ENCODE measurements around the gene CPNE7.

The CPNE7 gene

GRCh38 chr16:89575247-89576152, at the start of gene CPNE7:
TSS of gene CPNE7 (plus strand) at chr16:89575758. CDS start at chr16:89575898, 140 bp downstream.
- DNase-seq (ENCODE audit: low spot score) = no peak

DNA sequence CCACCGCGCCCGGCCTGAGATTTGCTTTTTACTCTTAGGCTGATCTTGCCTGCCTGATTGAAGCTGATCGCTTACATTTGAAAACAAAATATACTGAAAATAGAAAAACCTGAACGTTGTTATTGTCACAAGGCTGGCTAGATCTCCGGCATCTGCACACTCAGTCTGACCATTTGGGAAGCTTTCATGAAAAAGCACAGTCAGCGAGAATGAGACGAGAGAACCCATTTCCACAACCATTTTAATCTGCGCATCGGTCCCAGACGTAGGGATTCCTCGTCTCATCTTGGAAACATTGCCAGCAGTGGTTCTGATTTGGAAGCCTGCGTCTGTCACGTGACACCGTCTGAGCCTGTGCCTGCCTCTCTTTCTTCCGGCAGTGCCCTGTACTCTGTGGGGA, 46.5 kb upstream of the CPNE7 start:
- DNase-seq (ENCODE audit: low spot score) = no peak

- no peak for DNase-seq (ENCODE audit: low spot score)
These were observed 44.9 kb upstream of the CPNE7 start for GRCh38 chr16:89530401-89531381.

DNA sequence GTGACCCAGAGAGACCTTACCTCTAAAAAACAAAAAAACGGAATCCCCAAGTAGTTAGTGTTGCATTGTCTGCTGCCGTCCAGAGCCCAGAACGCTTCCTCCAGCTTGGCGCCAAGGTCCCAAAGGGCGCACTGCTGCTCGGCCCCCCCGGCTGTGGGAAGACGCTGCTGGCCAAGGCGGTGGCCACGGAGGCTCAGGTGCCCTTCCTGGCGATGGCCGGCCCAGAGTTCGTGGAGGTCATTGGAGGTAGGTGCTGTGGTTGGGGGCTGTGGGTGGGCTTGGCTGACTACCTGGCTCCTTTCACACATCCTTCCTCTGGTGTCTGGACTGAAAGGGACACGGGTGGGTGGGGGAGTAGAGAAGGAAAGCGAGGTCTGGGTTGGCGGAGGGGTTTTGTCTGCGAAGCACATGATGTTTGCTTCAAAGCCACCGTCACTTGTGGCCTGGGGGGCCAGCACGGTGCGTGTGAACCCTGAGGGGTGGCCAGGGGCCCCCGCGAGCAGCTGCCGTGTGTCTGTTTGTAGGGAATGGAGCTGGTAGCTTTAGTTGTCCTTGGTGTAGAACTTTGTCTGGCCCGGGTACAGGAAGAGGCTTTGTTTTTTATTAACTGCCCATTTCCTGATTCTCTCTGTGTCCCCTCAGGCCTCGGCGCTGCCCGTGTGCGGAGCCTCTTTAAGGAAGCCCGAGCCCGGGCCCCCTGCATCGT, 43.6 kb upstream of the CPNE7 start:
- no peak for DNase-seq (ENCODE audit: low spot score)

- DNase-seq (ENCODE audit: low spot score) = no peak
These were observed 41.3 kb upstream of the CPNE7 start for GRCh38 chr16:89534252-89534756.

DNA sequence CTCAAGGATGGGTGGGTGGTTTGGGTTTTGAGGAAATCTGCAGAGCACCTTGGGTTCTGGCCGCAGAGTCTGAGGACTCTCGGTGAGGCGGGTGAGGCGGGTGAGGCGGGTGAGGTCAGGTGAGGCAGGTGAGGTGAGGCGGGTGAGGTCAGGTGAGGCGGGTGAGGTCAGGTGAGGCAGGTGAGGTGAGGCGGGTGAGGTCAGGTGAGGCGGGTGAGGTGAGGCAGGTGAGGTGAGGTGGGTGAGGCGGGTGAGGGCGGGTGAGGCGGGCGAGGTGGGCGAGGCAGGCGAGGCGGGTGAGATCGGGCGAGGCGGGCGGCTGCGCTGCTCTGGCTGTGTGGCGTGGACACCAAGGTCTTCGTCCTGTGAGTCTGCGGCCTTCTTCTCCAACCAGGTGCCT, 39.2 kb upstream of the CPNE7 start:
- no peak for DNase-seq (ENCODE audit: low spot score)

- DNase-seq (ENCODE audit: low spot score) = no peak
These were observed 38.5 kb upstream of the CPNE7 start for GRCh38 chr16:89536886-89537548.

DNA sequence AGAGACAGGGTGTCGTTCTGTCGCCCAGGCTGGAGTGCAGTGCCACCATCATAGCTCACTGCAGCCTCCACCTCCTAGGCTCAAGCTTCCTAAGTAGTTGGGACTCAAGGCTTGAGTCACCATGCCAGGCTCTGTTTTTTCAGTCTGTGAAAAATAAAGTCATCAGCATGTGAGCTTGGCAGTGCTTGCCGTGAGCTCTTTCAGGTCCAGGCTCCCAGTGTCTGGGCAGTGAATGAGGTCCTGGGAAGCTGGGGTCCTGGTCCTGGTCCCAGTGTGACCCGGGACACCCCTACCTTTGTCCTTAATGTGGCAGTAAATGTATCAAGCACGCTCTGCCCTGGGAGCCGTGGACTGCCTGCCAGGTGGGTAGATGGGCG, 38.0 kb upstream of the CPNE7 start:
- no peak for DNase-seq (ENCODE audit: low spot score)

GRCh38 chr16:89538286-89538685, 37.3 kb upstream of the CPNE7 start:
- DNase-seq (ENCODE audit: low spot score) = no peak

DNA sequence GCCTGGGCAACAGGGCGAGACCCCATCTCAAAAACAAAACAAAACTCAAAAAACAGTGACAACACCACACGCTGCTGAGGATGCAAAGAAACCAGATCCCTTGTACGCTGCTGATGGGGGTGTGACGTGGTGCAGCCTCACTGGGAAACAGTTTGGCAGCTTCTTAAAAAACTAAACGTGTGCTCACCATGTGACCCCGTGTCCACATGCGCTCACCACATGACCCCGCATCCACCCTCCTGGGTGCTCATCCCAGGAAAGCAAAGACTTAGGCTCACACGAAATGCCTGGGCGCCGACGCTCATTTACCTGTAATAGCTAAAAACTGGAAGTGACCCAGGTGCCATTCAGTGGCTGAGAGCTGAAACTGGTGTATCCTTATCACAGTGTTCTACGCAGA, 35.0 kb upstream of the CPNE7 start:
- DNase-seq (ENCODE audit: low spot score) = no peak

DNA sequence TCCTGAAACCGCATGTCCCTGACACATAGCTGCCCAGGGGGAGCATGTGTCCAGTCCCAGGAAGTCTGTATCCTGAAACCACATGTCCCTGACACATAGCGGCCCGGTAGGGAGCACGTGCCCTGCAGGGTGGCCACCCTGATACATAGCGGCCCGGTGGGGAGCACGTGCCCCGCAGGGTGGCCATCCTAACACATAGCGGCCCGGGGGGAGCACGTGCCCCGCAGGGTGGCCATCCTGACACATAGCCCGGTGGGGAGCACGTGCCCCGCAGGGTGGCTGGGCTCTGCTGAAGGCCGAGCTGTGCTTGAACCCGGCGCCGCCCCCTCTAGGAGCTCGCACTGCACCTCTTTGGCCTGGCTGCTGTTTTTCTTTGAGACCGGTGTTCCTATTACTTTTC, 33.8 kb upstream of the CPNE7 start:
- DNase-seq (ENCODE audit: low spot score) = no peak

DNA sequence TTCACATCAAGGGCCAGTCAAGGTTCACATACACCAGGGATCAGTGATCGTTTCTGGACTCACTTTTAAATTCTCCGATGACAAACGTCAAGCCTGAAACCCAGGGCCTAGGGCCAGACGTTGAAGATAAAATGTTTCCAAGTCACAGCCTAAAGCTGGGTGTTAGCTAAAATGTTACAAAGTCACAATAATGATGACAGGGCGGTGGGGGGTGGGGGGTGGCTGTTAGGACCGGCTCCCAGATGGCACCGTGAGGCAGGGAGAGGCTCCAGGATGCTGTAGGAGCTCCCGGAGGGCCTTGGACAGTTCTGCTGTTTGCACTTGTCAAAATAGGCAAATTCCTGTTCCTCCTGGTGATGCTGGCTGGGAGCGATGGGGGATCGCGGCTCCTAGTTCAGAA, 31.4 kb upstream of the CPNE7 start:
- no peak for DNase-seq (ENCODE audit: low spot score)

DNA sequence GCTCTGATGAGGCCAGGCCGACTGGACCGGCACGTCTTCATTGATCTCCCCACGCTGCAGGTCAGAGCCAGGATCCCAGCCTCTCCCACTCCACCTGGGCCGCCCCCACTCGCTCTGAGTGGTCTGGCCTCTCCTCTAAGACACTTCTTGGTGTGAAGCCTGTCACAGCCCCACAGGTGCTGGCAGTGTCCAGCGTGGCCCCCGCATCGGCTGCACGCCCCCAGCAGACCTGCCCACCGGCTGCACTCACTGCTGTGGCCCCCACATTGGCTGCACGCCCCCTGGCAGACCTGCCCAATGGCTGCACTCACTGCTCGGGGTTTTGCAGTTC, 30.9 kb upstream of the CPNE7 start:
- DNase-seq (ENCODE audit: low spot score) = no peak

DNA sequence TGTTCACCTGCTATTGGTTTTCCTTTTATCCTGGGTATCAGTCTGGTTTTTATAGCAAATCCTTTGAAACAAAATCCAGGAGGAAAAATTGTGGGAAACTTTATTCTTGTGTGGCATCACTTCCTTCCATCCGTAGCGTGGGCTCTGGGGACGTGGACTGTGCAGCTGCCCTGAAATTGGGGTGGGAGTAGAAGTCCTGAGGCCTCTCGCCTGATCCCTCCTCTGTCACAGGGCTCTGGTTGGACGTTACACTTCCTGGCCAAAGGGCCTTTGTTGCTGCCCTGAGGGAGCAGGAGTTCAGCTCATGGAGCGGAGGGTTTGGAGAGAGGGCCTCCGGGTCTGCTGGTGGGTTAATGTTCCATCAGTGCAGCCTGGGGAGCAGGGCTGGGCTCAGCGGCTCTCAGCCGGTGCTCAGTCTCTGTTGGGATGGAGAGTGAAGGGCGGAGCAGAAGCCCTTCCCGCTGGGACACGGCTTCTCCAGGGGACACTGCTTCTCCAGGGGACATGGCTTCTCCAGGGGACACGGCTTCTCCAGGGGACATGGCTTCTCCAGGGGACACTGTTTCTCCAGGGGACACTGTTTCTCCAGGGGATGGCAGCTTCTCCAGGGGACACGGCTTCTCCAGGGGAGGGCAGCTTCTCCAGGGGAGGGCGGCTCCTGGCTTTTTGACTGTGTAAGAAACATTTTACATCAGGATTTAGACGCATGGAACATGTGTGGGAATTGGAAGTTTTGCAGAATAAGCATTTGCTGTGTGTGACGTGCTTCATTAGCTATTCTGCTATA, 30.3 kb upstream of the CPNE7 start:
- no peak for DNase-seq (ENCODE audit: low spot score)

- no peak for DNase-seq (ENCODE audit: low spot score)
These were observed 29.6 kb upstream of the CPNE7 start for GRCh38 chr16:89545831-89546574.

DNA sequence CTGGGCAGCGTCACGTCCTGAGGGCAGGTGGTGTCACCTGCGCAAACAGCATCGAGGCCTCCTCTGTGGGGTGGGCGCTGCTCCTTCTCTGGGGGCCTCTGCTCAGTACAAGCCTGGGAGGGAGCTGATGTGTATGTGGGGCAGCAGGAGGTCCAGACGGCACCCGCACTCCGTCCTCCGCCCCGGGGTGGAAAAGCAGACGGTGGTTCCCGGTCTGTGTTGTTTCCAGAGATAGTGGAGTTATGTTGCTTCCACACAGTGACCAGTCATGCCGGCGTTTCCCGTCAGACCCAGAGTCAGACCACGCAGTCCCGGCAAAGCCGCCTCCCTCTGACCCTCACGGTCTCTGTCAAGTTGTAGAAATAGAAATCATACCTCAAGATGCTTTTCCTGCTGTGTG, 28.8 kb upstream of the CPNE7 start:
- DNase-seq (ENCODE audit: low spot score) = no peak

- DNase-seq (ENCODE audit: low spot score) = no peak
These were observed 28.3 kb upstream of the CPNE7 start for GRCh38 chr16:89547291-89547690.

DNA sequence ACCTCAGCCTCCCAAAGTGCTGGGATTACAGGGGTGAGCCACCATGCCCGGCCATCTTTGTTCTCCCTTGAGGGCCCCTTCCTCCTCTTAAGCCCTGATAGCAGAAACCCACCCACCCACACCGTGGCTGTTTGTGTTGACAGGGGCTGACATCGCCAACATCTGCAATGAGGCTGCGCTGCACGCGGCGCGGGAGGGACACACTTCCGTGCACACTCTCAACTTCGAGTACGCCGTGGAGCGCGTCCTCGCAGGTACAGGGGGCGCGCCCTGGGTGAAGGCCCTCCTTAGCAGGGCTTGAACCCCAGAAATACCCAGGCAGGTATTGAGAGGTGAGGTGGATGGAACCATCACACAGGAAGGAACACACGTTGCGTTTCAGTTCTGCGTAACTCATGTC, 27.7 kb upstream of the CPNE7 start:
- DNase-seq (ENCODE audit: low spot score) = no peak

- DNase-seq (ENCODE audit: low spot score) = no peak
These were observed 27.1 kb upstream of the CPNE7 start for GRCh38 chr16:89548344-89549006.
